Uterus (tissue), 2 donors: ENCODE data around the gene GTSE1.

Experiments used
- POLR2A ChIP-seq, 2 donors: fragments of 450-650 bp; IDR thresholded peaks; one replicate each; pipeline ENCODE4 v1.6.1; 2016; ENCODE audit warnings: antibody characterized with exemption in 2 of 2, mild to moderate bottlenecking in 1 of 2, moderate library complexity in 1 of 2
- TF ChIP-seq, protein P1 (sequence below), 4 experiments: fragments of 200-600 bp in 2 of 4; fragments of 450-650 bp in 2 of 4; sonication (generic) in 2 of 4; IDR thresholded peaks; one replicate each; pipeline ENCODE4 v1.5.1; 2016 to 2019; ENCODE audit warnings: antibody characterized with exemption in 4 of 4, mild to moderate bottlenecking in 2 of 4, moderate library complexity in 1 of 4

- no peak for TF ChIP-seq POLR2A (IDR thresholded peaks at IDR 0.05)
- TF ChIP-seq, protein P1, sequence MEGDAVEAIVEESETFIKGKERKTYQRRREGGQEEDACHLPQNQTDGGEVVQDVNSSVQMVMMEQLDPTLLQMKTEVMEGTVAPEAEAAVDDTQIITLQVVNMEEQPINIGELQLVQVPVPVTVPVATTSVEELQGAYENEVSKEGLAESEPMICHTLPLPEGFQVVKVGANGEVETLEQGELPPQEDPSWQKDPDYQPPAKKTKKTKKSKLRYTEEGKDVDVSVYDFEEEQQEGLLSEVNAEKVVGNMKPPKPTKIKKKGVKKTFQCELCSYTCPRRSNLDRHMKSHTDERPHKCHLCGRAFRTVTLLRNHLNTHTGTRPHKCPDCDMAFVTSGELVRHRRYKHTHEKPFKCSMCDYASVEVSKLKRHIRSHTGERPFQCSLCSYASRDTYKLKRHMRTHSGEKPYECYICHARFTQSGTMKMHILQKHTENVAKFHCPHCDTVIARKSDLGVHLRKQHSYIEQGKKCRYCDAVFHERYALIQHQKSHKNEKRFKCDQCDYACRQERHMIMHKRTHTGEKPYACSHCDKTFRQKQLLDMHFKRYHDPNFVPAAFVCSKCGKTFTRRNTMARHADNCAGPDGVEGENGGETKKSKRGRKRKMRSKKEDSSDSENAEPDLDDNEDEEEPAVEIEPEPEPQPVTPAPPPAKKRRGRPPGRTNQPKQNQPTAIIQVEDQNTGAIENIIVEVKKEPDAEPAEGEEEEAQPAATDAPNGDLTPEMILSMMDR (IDR thresholded peaks at IDR 0.05), result no peak
These were observed 5.6 kb upstream of the GTSE1 start for GRCh38 chr22:46290843-46291785.
